GM23248 (cell line): ENCODE measurements around the gene MMP7. TPM values are rescaled to one million over a fixed set of nuclear protein-coding genes. Genes with fewer than 3 reads are reported as not detected.
A peak's percentile ranks its signal among the peaks of the same experiment; 100 is the strongest.

Source experiments
- DNase-seq: peaks from one replicate; pipeline ENCODE4 v3.0.0-alpha.2; 2015
- H2AFZ ChIP-seq: fragments of 200-600 bp; sonication (generic); 2 replicates; pipeline ENCODE4 v1.6.1; 2016; ENCODE audit warnings: antibody characterized with exemption
- H3F3A ChIP-seq: fragments of 200-600 bp; sonication (generic); 2 replicates; pipeline ENCODE4 v1.6.1; 2016; ENCODE audit warnings: mild to moderate bottlenecking, antibody characterized with exemption, mixed run types; ENCODE audit not compliant: insufficient read depth
- H3K27ac ChIP-seq: fragments of 200-600 bp; sonication (generic); 2 replicates; pipeline ENCODE4 v1.5.1; 2016; ENCODE audit warnings: mild to moderate bottlenecking
- H3K27me3 ChIP-seq: fragments of 200-600 bp; sonication (generic); replicated peaks from 2 replicates; pipeline ENCODE4 v1.6.1; 2016; ENCODE audit warnings: mild to moderate bottlenecking; ENCODE audit not compliant: insufficient read depth
- H3K36me3 ChIP-seq: fragments of 200-600 bp; sonication (generic); 2 replicates; pipeline ENCODE4 v1.6.1; 2016; ENCODE audit warnings: low read depth, mild to moderate bottlenecking
- H3K4me1 ChIP-seq: fragments of 200-600 bp; sonication (generic); 2 replicates; pipeline ENCODE4 v1.6.1; 2016; ENCODE audit warnings: mild to moderate bottlenecking; ENCODE audit not compliant: insufficient read depth
- H3K4me2 ChIP-seq: fragments of 200-600 bp; sonication (generic); one replicate; pipeline ENCODE4 v1.6.1; 2016; ENCODE audit warnings: mild to moderate bottlenecking; ENCODE audit not compliant: unreplicated experiment
- H3K4me3 ChIP-seq: fragments of 200-600 bp; sonication (generic); 2 replicates; pipeline ENCODE4 v1.5.1; 2016; ENCODE audit warnings: mild to moderate bottlenecking
- H3K79me2 ChIP-seq: fragments of 200-600 bp; sonication (generic); 2 replicates; pipeline ENCODE4 v1.6.1; 2016; ENCODE audit warnings: mild to moderate bottlenecking; ENCODE audit not compliant: insufficient read depth
- H3K9ac ChIP-seq: fragments of 200-600 bp; sonication (generic); 2 replicates; pipeline ENCODE4 v1.6.1; 2016; ENCODE audit warnings: mild to moderate bottlenecking
- H3K9me2 ChIP-seq: fragments of 200-600 bp; sonication (generic); 2 replicates; pipeline ENCODE4 v1.6.1; 2016; ENCODE audit warnings: mixed run types, mild to moderate bottlenecking, moderate library complexity; ENCODE audit not compliant: insufficient read depth
- H3K9me3 ChIP-seq: fragments of 200-600 bp; sonication (generic); one replicate; pipeline ENCODE4 v1.6.1; 2017; ENCODE audit warnings: low read depth
- H4K20me1 ChIP-seq: fragments of 200-600 bp; sonication (generic); 2 replicates; pipeline ENCODE4 v1.6.0; 2016; ENCODE audit not compliant: insufficient read depth
- EZH2 ChIP-seq: fragments of 200-600 bp; sonication (generic); IDR thresholded peaks from 2 replicates; pipeline ENCODE4 v1.6.1; 2018; ENCODE audit warnings: antibody characterized with exemption, mild to moderate bottlenecking; ENCODE audit not compliant: insufficient read depth, poor library complexity, severe bottlenecking
- EZH2phosphoT487 ChIP-seq: fragments of 200-600 bp; sonication (generic); IDR thresholded peaks from 2 replicates; pipeline ENCODE4 v1.6.1; 2018; ENCODE audit warnings: antibody characterized with exemption, moderate library complexity, mild to moderate bottlenecking, low read depth; ENCODE audit not compliant: insufficient read depth
- WGBS, 2 experiments: methylation state at CpG; one replicate each; pipeline ENCODE4 v1.1.6; 2015 to 2017; ENCODE audit warnings: low lambda C conversion rate in 2 of 2, low coverage in 1 of 2; ENCODE audit errors: missing lambda C conversion rate in 2 of 2; 5-methylcytosine and 5-hydroxymethylcytosine counted together
- in situ Hi-C: fragments of 300-500 bp; cut with MboI; formaldehyde crosslinking; loops from 2 replicates; pipeline ENCODE4 v1.15.0; 2020
- polyA plus RNA-seq: library from polyadenylated mRNA; unstranded; fragments of >200 nt; fragmentation: Nextera tagmentation; extraction: Ambion mirVana; gene quantifications from 2 replicates; pipeline ENCODE4 v1.2.1, GENCODE V29; 2016
- total RNA-seq: library from RNA; depleted of rRNA; stranded (reverse); fragments of >200 nt; shearing (Covaris generic); gene quantifications from 2 replicates; pipeline ENCODE4 v1.2.3, GENCODE V29; 2014

Gene MMP7
- total and polyA plus RNA-seq, 2 experiments from 2014 or later, result not detected

DNA sequence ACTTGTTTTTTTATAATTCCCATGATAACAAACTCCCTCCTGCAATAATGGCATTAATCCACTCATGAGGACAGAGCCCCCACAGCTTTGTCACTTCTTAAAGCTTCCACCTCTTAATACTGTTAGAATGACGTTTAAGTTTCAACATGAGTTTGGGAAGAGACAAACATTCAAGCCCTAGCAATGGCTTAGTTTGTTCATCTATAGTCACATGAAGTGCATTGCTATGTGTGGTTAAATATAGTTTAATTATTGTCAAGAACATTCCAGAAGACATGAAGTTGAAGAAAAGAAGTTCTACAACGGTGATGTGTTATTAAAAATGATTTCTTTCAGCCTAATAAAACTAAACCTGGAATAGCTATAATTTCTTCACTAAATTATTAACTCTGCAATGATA lies 30.6 kb downstream of the MMP7 start:
- in situ Hi-C loops, result loop anchor here (5.0 to 10.0 kb wide), 2 partner anchors 113 to 205 kb away; no protein-coding TSS in a partner anchor
- no peak overlapping the region for H3K9ac ChIP-seq
- no peak overlapping the region for H2AFZ ChIP-seq
- H3F3A ChIP-seq, result peaks cover 3% of the 10 kb centered on the region
- no peak overlapping the region for H3K27ac ChIP-seq
- H3K9me3 ChIP-seq, result no peaks in the 10 kb centered on the region
- TF ChIP-seq EZH2phosphoT487 (no peak), EZH2 (no peak)
- no peak overlapping the region for H3K4me3 ChIP-seq
- H3K36me3 ChIP-seq, result no peaks in the 10 kb centered on the region
- H4K20me1 ChIP-seq, result no peaks in the 10 kb centered on the region
- DNase-seq, result no peak
- H3K4me1 ChIP-seq, result peaks cover 5% of the 10 kb centered on the region
- 15 to 16% methylated on average over 2 of the region's 2 CpGs for WGBS, 2 experiments
- no peak overlapping the region for H3K4me2 ChIP-seq
- H3K79me2 ChIP-seq, result no peaks in the 10 kb centered on the region
- H3K27me3 ChIP-seq, result no peaks in the 10 kb centered on the region
- no peaks in the 10 kb centered on the region for H3K9me2 ChIP-seq

GRCh38 chr11:102499151-102499550 lies 31.4 kb downstream of the MMP7 start:
- 85 to 89% methylated on average over 3 of the region's 3 CpGs for WGBS, 2 experiments
- Histone ChIP-seq H3K9me2 (no peaks in the 10 kb centered on the region), H3K27me3 (no peaks in the 10 kb centered on the region), H3K27ac (no peak overlapping the region), H3K4me3 (no peak overlapping the region), H3K4me1 (peaks cover 11% of the 10 kb centered on the region), H3K9me3 (no peaks in the 10 kb centered on the region), H3K4me2 (no peak overlapping the region), H3K79me2 (no peaks in the 10 kb centered on the region), H3K9ac (no peak overlapping the region), H4K20me1 (no peaks in the 10 kb centered on the region), H3F3A (peaks cover 9% of the 10 kb centered on the region), H3K36me3 (no peaks in the 10 kb centered on the region), H2AFZ (no peak overlapping the region)
- TF ChIP-seq EZH2phosphoT487, result no peak
- no peak for TF ChIP-seq EZH2
- DNase-seq, result no peak
- in situ Hi-C loops, result loop anchor here (5.0 to 10.0 kb wide), 2 partner anchors 112 to 204 kb away; no protein-coding TSS in a partner anchor

DNA sequence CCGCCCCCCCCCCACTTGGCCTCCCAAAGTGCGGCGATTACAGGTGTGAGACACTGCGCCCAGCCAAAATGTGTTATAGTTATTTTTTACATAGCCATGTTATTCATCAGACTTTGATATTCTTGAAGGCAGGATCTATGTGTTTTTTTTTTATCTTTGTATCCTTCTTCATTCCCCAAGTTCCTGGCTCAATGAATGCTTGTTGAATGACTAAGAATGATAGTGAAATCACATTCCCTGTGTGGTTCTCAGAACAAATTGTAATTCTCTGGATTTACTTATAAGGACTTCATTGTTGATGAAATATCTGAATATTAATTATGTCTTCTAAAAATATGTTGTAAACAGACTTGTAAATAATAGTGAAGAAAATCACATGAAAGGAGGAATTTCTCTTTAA lies 33.5 kb downstream of the MMP7 start:
- 93 to 94% methylated on average over 3 of the region's 4 CpGs for WGBS, 2 experiments
- H3K9ac ChIP-seq, result no peak overlapping the region
- in situ Hi-C loops, result loop anchor here (5.0 to 10.0 kb wide), 2 partner anchors 110 to 202 kb away; no protein-coding TSS in a partner anchor

DNA sequence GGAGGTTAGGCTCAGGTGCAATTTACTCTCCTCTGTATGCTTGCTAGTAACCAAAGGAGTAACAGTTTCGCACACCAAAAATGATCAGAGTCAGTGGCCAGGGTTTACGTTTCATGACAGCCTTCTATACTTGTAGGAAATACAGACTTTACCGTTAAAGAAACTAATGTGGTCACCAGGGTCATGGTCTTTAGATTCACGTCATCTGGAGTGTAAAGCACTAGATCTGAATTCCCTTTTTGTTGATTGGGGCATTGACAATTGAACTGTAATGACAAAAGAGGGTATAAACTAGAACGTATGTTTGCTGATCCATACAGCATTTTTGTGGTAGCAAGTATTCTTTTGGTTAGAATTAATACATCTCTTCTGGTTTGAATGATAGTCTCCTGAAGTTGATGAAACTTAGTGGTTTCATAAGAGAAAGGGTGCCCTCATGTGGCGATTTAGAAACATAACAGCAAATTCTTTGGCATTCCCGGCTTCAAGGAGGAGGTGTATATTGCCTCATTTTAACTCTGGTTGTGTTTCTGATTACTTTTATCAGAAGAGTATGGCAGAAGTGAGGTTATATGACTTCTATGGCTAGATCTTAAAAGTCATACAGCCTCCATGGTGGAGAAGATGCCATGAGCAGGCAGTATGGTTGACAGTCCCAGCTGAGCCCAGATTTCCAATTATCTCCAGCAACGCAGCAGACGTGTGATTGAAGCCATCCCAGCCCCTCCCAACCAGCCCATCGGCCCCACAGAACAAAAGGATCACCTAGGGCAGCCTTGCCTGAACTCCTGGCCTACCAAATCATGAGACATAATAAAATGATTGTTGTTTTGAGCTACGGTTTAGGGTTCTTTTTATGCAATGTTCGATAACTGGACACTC lies 35.1 kb downstream of the MMP7 start:
- H3K36me3 ChIP-seq, result no peaks in the 10 kb centered on the region
- H4K20me1 ChIP-seq, result no peaks in the 10 kb centered on the region
- H3K9me3 ChIP-seq, result no peaks in the 10 kb centered on the region
- H2AFZ ChIP-seq, result peak overlapping the region; percentile 43; the same call in 1 of the 2 replicates
- no peaks in the 10 kb centered on the region for H3K79me2 ChIP-seq
- no peaks in the 10 kb centered on the region for H3K27me3 ChIP-seq
- H3K4me2 ChIP-seq, result no peak overlapping the region
- TF ChIP-seq EZH2phosphoT487 (no peak), EZH2 (no peak)
- peaks cover 17% of the 10 kb centered on the region for H3K4me1 ChIP-seq
- DNase-seq, result peak; percentile 85
- H3F3A ChIP-seq, result peaks cover 9% of the 10 kb centered on the region
- in situ Hi-C loops, result loop anchor here (5.0 to 10.0 kb wide), 2 partner anchors 108 to 201 kb away; no protein-coding TSS in a partner anchor
- H3K9me2 ChIP-seq, result no peaks in the 10 kb centered on the region
- no peak overlapping the region for H3K4me3 ChIP-seq
- 19% methylated on average over 12 of the region's 12 CpGs for WGBS, 2 experiments
- H3K9ac ChIP-seq, result no peak overlapping the region
- no peak overlapping the region for H3K27ac ChIP-seq

More for the DNA sequence above, 33.5 kb downstream of the MMP7 start:
- Histone ChIP-seq H3K27ac (no peak overlapping the region), H3K36me3 (no peaks in the 10 kb centered on the region), H3K79me2 (no peaks in the 10 kb centered on the region), H3K27me3 (no peaks in the 10 kb centered on the region), H3K4me3 (no peak overlapping the region), H2AFZ (no peak overlapping the region), H3F3A (peaks cover 9% of the 10 kb centered on the region), H3K4me1 (peaks cover 17% of the 10 kb centered on the region), H3K9me2 (no peaks in the 10 kb centered on the region), H3K4me2 (no peak overlapping the region), H3K9me3 (no peaks in the 10 kb centered on the region), H4K20me1 (no peaks in the 10 kb centered on the region)
- TF ChIP-seq EZH2 (no peak), EZH2phosphoT487 (no peak)
- DNase-seq, result peak; percentile 55
